Aorta (tissue), 5 donors: ENCODE measurements around the gene ARF6. TPM values are rescaled to one million over a fixed set of nuclear protein-coding genes. Genes with fewer than 3 reads are reported as not detected.
A peak's percentile ranks its signal among the peaks of the same experiment; 100 is the strongest.
"Not testable (repeated sequence)": the region's sequence is repeated elsewhere in the genome, so short reads cannot be mapped to it uniquely, and the experiment has no call there.

Experiments
- ATAC-seq: fragments of 200-7000 bp; cut with Tn5 transposase; one replicate; pipeline ENCODE4 v1.9.1; 2022; ENCODE audit warnings: moderate library complexity; ENCODE audit not compliant: low FRiP score
- DNase-seq, 2 donors: peaks; one replicate each; pipeline ENCODE4 v3.0.0-alpha.2; 2020
- H3K27ac ChIP-seq, 2 donors: one replicate each; pipeline ENCODE4 v1.5.1; 2013; ENCODE audit warnings: low read length in 2 of 2, mild to moderate bottlenecking in 2 of 2, moderate library complexity in 2 of 2, control low read depth in 1 of 2, inconsistent platforms in 1 of 2, low read depth in 1 of 2
- H3K27me3 ChIP-seq, 2 donors: one replicate each; pipeline ENCODE4 v1.6.1; 2013; ENCODE audit warnings: control low read depth in 1 of 2, low read length in 1 of 2, mild to moderate bottlenecking in 1 of 2, moderate library complexity in 1 of 2; ENCODE audit not compliant: insufficient read depth in 2 of 2, control insufficient read depth in 1 of 2
- H3K36me3 ChIP-seq, 2 donors: one replicate each; pipeline ENCODE4 v1.6.1; 2013; ENCODE audit warnings: control low read depth in 1 of 2, low read length in 1 of 2, mild to moderate bottlenecking in 1 of 2; ENCODE audit not compliant: insufficient read depth in 2 of 2, control insufficient read depth in 1 of 2
- H3K4me1 ChIP-seq, 2 donors: one replicate each; pipeline ENCODE4 v1.6.1; 2013; ENCODE audit warnings: low read length in 2 of 2, control low read depth in 1 of 2, mild to moderate bottlenecking in 1 of 2, moderate library complexity in 1 of 2; ENCODE audit not compliant: insufficient read depth in 2 of 2, control insufficient read depth in 1 of 2
- H3K4me3 ChIP-seq, 2 donors: one replicate each; pipeline ENCODE4 v1.5.1; 2013; ENCODE audit warnings: low read length in 2 of 2, control low read depth in 1 of 2, mild to moderate bottlenecking in 1 of 2
- H3K9me3 ChIP-seq: one replicate; pipeline ENCODE4 v1.6.1; 2013; ENCODE audit warnings: mild to moderate bottlenecking, low read length; ENCODE audit not compliant: control insufficient read depth
- WGBS, 2 donors: extraction: QIAGEN DNeasy Blood & Tissue Kit; methylation state at CpG; one replicate each; pipeline ENCODE4 v1.1.7; 2013; 5-methylcytosine and 5-hydroxymethylcytosine counted together
- intact Hi-C, 2 donors: fragments of 100-400 bp; cut with DNase I; formaldehyde crosslinking; loops; one replicate each; pipeline versions ENCODE4 v1.14.2 to v1.15.0; 2022
- polyA plus RNA-seq, 2 donors: library from polyadenylated mRNA; stranded (reverse); fragments of 200-250 nt; gene quantifications; one replicate each; pipeline ENCODE4 v1.2.3, GENCODE V29; 2013
- total RNA-seq, 2 donors: library from RNA; stranded (reverse); fragmentation: NEBNext Ultra II Directional; extraction: Animal tissue kit (Norgen Biotek cat#: 25700); gene quantifications; one replicate each; pipeline ENCODE4 v1.2.1, GENCODE V29; 2021
- donor health status: healthy with polysubstance abuse.
- donor health status: Bipolar disorder and iron deficiency.
- donor health status: DM: no; HTN: no; CAD: no.
- donor health status: DM: no; HTN: no; CAD: no.
- donor health status: DM: yes; HTN: yes; CAD: no.

ARF6 gene
- total and polyA plus RNA-seq, 4 donors: 26.8 to 64.0 (median 50.9) TPM

- H3K9me3 ChIP-seq: no peaks in the 10 kb centered on the region
- peak overlapping the region in 1 of 2 donors; percentile 43 for H3K4me3 ChIP-seq
- DNase-seq (no peak), ATAC-seq (no peak)
- H3K36me3 ChIP-seq: no peaks in the 10 kb centered on the region
- no peak overlapping the region for H3K27ac ChIP-seq
- H3K27me3 ChIP-seq: no peaks in the 10 kb centered on the region
- H3K4me1 ChIP-seq: no peaks in the 10 kb centered on the region
- WGBS, 2 donors: 14% methylated on average over 5 of the region's 5 CpGs
- intact Hi-C loops: loop anchor here in 1 of 2 donors (10.0 kb wide), 1 partner anchor 108 kb away; no protein-coding TSS in a partner anchor
Observed at GRCh38 chr14:49896966-49897365, 4.1 kb downstream of the ARF6 start.

DNA sequence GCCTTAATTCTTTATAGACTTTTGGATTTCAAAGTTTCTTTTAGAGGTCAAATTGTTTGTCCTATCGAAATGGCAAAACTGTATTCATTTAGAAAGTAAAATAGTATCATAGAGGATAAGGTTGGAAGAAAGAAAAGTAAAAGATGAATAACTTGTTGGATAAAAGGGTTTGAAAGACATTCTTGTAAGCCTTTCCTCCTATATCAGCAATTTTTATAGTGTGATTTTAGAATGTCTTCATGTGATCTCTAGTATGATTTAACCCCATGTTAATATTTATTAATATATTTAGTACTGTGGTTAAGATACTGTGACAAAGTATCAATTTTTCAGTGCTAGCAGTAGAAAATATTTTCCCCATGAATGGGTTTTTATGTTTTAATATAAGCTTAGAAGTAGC, 4.5 kb downstream of the ARF6 start:
- Histone ChIP-seq H3K4me3 (peak overlapping the region in 1 of 2 donors; percentile 43), H3K27me3 (no peaks in the 10 kb centered on the region), H3K36me3 (no peaks in the 10 kb centered on the region), H3K27ac (no peak overlapping the region), H3K9me3 (no peaks in the 10 kb centered on the region), H3K4me1 (no peaks in the 10 kb centered on the region)
- 43 to 45% methylated on average over 1 of the region's 1 CpG for WGBS, 2 donors
- DNase-seq: no peak
- intact Hi-C loops: loop anchor here in 1 of 2 donors (10.0 kb wide), 1 partner anchor 107 kb away; no protein-coding TSS in a partner anchor
- no peak for ATAC-seq

- no peaks in the 10 kb centered on the region for H3K4me1 ChIP-seq
- no peak overlapping the region for H3K4me3 ChIP-seq
- H3K9me3 ChIP-seq: no peaks in the 10 kb centered on the region
- no peak for DNase-seq
- no peak for ATAC-seq
- no peak overlapping the region for H3K27ac ChIP-seq
- intact Hi-C loops: loop anchor here in 1 of 2 donors (10.0 kb wide), 1 partner anchor 107 kb away; no protein-coding TSS in a partner anchor
- no peaks in the 10 kb centered on the region for H3K27me3 ChIP-seq
- H3K36me3 ChIP-seq: no peaks in the 10 kb centered on the region
- 83 to 100% methylated on average over 1 of the region's 1 CpG for WGBS, 2 donors
Observed at GRCh38 chr14:49897965-49898364, 5.1 kb downstream of the ARF6 start.

- WGBS, 2 donors: 88 to 89% methylated on average over 2 of the region's 2 CpGs
- no peak overlapping the region for H3K4me3 ChIP-seq
- intact Hi-C loops: loop anchor here in 1 of 2 donors (10.0 kb wide), 1 partner anchor 106 kb away; no protein-coding TSS in a partner anchor
- H3K36me3 ChIP-seq: no peaks in the 10 kb centered on the region
- DNase-seq (no peak), ATAC-seq (no peak)
- H3K9me3 ChIP-seq: no peaks in the 10 kb centered on the region
- no peaks in the 10 kb centered on the region for H3K4me1 ChIP-seq
- no peaks in the 10 kb centered on the region for H3K27me3 ChIP-seq
- H3K27ac ChIP-seq: no peak overlapping the region
Observed at GRCh38 chr14:49898485-49898884, 5.6 kb downstream of the ARF6 start.

DNA sequence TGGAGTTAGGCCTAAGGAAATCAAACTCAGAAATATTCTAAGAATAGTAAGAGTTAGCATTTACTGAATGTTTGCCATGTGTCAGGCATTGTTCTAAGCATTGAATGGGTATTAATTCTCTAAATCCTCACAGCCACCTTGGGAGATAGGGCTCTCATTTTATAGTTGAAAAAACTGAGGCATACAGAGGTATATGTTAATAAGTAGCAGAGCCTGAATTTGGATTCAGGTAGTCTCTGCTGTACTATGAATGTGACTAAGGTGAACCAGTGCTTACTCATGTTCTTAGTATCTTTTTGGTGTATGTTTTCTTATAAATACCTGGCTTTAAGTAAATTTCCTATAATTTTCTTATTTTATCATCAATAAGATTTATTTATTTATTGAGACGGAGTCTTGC, 8.1 kb downstream of the ARF6 start:
- Histone ChIP-seq H3K36me3 (no peaks in the 10 kb centered on the region), H3K27me3 (no peaks in the 10 kb centered on the region), H3K4me3 (no peak overlapping the region), H3K27ac (no peak overlapping the region), H3K4me1 (no peaks in the 10 kb centered on the region), H3K9me3 (no peaks in the 10 kb centered on the region)
- WGBS, 2 donors: 96 to 100% methylated on average over 1 of the region's 1 CpG
- ATAC-seq (no peak), DNase-seq (no peak)
- intact Hi-C loops: no loop called here

GRCh38 chr14:49902679-49903246, 9.9 kb downstream of the ARF6 start:
- H3K9me3 ChIP-seq, H3K27me3 ChIP-seq, H3K4me3 ChIP-seq, DNase-seq, H3K27ac ChIP-seq, H3K4me1 ChIP-seq, intact Hi-C loops, H3K36me3 ChIP-seq, ATAC-seq: not testable (repeated sequence)
- WGBS, 2 donors: 82 to 86% methylated on average over 22 to 24 of the region's 24 CpGs

DNA sequence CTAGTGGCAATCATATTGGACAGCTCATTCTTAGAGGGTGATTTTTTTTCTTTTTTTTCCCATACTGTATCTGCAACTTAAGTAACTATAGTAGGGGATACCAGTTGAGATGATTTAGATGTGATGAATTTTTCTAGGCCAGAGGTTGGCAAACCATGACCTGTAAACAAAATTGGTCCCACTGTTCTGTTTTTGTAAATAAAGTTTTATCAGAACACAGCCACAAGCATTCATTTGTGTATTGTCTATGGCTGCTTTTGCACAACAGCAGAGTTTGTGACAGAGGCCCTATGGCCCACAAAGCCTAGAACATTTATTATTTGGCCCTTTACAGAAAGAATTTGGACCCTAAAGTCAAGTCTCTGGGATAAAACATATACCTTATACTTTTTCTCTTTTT, 11.4 kb downstream of the ARF6 start:
- intact Hi-C loops: no loop called here
- Histone ChIP-seq H3K4me3 (no peak overlapping the region), H3K27ac (no peak overlapping the region), H3K9me3 (no peaks in the 10 kb centered on the region), H3K27me3 (no peaks in the 10 kb centered on the region), H3K4me1 (no peaks in the 10 kb centered on the region), H3K36me3 (no peaks in the 10 kb centered on the region)
- ATAC-seq (no peak), DNase-seq (no peak)

- intact Hi-C loops: loop anchor here in 1 of 2 donors (5.0 kb wide), 1 partner anchor 76 kb away; no protein-coding TSS in a partner anchor
- WGBS, 2 donors: 87 to 88% methylated on average over 7 of the region's 7 CpGs
Observed at GRCh38 chr14:49905989-49906388, 13.1 kb downstream of the ARF6 start.

DNA sequence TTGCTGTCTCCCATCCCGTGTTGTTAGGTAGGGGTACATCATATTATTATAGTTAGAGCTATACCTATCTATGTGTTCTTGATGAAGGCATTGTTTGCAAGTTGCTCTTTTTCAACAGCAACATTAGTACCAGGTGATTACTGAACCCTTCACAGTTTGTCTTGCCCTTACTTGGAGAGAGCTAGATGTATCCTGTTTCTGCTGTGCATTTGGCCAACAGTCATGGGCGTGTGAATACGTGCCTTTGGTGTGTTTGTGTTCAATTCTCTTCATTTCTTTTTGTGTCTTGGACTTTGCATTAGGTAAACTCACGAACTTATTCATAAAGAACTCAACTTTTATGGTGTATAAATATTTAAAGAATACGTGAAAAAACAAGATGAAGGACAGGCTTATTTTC, 14.3 kb downstream of the ARF6 start:
- intact Hi-C loops: loop anchor here in 1 of 2 donors (5.0 kb wide), 1 partner anchor 75 kb away; no protein-coding TSS in a partner anchor
- no peaks in the 10 kb centered on the region for H3K9me3 ChIP-seq
- ATAC-seq (no peak), DNase-seq (no peak)
- no peaks in the 10 kb centered on the region for H3K36me3 ChIP-seq
- H3K4me3 ChIP-seq: no peak overlapping the region
- WGBS, 2 donors: 64 to 72% methylated on average over 5 of the region's 5 CpGs
- H3K27ac ChIP-seq: no peak overlapping the region
- no peaks in the 10 kb centered on the region for H3K27me3 ChIP-seq
- H3K4me1 ChIP-seq: no peaks in the 10 kb centered on the region

More at GRCh38 chr14:49905989-49906388, 13.1 kb downstream of the ARF6 start:
- Histone ChIP-seq H3K9me3 (no peaks in the 10 kb centered on the region), H3K4me1 (no peaks in the 10 kb centered on the region), H3K27me3 (no peaks in the 10 kb centered on the region), H3K4me3 (no peak overlapping the region), H3K27ac (no peak overlapping the region), H3K36me3 (no peaks in the 10 kb centered on the region)
- DNase-seq (no peak), ATAC-seq (no peak)
